Heart left ventricle (tissue), 16 donors: ENCODE data around the gene CALR3. TPM values are rescaled to one million over a fixed set of nuclear protein-coding genes. Genes with fewer than 3 reads are reported as not detected.

Source experiments
- ATAC-seq, 4 donors: fragments of 200-7000 bp; cut with Tn5 transposase; one replicate each; pipeline ENCODE4 v1.9.1; 2020 to 2022; ENCODE audit warnings: moderate library complexity in 4 of 4, mild to moderate bottlenecking in 3 of 4, moderate number of reproducible peaks in 1 of 4
- DNase-seq, 5 donors: peaks; one replicate each; pipeline ENCODE4 v3.0.0-alpha.2; 2020
- H3K27ac ChIP-seq, 12 donors: fragments of 200-600 bp; sonication (generic) in 4 of 12; one replicate each; pipeline versions ENCODE4 v1.5.0 to v1.8.0; 2016 to 2022; ENCODE audit warnings: mild to moderate bottlenecking in 2 of 12
- H3K27me3 ChIP-seq, 9 donors: fragments of 200-600 bp; sonication (generic) in 2 of 9; one replicate each; pipeline versions ENCODE4 v1.5.1 to v1.8.0; 2016 to 2022; ENCODE audit warnings: mild to moderate bottlenecking in 3 of 9
- H3K36me3 ChIP-seq, 9 donors: fragments of 200-600 bp; sonication (generic) in 2 of 9; one replicate each; pipeline versions ENCODE4 v1.5.0 to v1.8.0; 2018 to 2022; ENCODE audit warnings: mild to moderate bottlenecking in 2 of 9
- H3K4me1 ChIP-seq, 12 donors: fragments of 200-600 bp; sonication (generic) in 4 of 12; one replicate each; pipeline versions ENCODE4 v1.5.0 to v1.8.0; 2016 to 2022; ENCODE audit warnings: mild to moderate bottlenecking in 3 of 12
- H3K4me3 ChIP-seq, 12 donors: fragments of 200-600 bp; sonication (generic) in 4 of 12; one replicate each; pipeline versions ENCODE4 v1.5.0 to v1.8.0; 2017 to 2022; ENCODE audit warnings: mild to moderate bottlenecking in 9 of 12, moderate library complexity in 4 of 12
- H3K9me3 ChIP-seq, 12 donors: fragments of 200-600 bp; sonication (generic) in 4 of 12; one replicate each; pipeline versions ENCODE4 v1.5.0 to v1.8.0; 2016 to 2022; ENCODE audit warnings: mild to moderate bottlenecking in 1 of 12
- POLR2A ChIP-seq, 2 donors: fragments of 450-650 bp; IDR thresholded peaks; one replicate each; pipeline ENCODE4 v1.6.1; 2017; ENCODE audit warnings: antibody characterized with exemption in 2 of 2, mild to moderate bottlenecking in 2 of 2, moderate library complexity in 2 of 2
- WGBS, 4 donors: extraction: QIAGEN DNeasy Blood & Tissue Kit in 2 of 4; methylation state at CpG; one replicate each; pipeline versions ENCODE4 v1.1.5 to v1.1.7; 2013 to 2018; 5-methylcytosine and 5-hydroxymethylcytosine counted together
- intact Hi-C, 10 donors: fragments of 100-400 bp; cut with DNase I; formaldehyde crosslinking; loops; one replicate each; pipeline versions ENCODE4 v1.11.1 to v1.14.2; 2022
- polyA plus RNA-seq, 2 donors: library from polyadenylated mRNA; stranded (reverse); fragments of 200-250 nt; gene quantifications; one replicate each; pipeline ENCODE4 v1.2.3, GENCODE V29; 2013
- total RNA-seq, 9 donors: library from RNA; depleted of rRNA in 2 of 9; stranded (reverse); fragments of >200 nt in 2 of 9; fragmentation: NEBNext Ultra II Directional in 3 of 9; extraction: Animal tissue kit (Norgen Biotek cat#: 25700) in 3 of 9; gene quantifications; one replicate each; pipeline versions ENCODE4 v1.1.0 to v1.2.4, GENCODE V29; 2016 to 2023
- TF ChIP-seq, protein P1 (sequence below), 12 donors: fragments of 200-600 bp; sonication (generic) in 4 of 12; IDR thresholded peaks; one replicate each; pipeline versions ENCODE4 v1.5.0 to v1.8.0; 2018 to 2022; ENCODE audit warnings: antibody characterized with exemption in 12 of 12, mild to moderate bottlenecking in 5 of 12
- donor health status: ischemic (EF 13 %, LVEDD 7.1; RV severe dilation, severe dysfunction).
- donor health status: healthy with polysubstance abuse.
- donor health status: DM: no; HTN: yes; CAD: no.
- donor health status: DM: no; HTN: no; CAD: no.
- donor health status: ischemic (EF 25% LVEDD 6.9; RV normal size, moderate dysfunction).
- donor health status: ischemic (EF 25% LVEDD 5.7; RV mildly dilated, moderate dysfunction).
- donor health status: healthy.
- donor health status: DM: yes; HTN: yes; CAD: no.
- donor health status: ischemic (EF 35%, LVEDD 5.7; RV mildly dilated, moderate dysfunction).
- donor health status: nonischemic (EF 11% LVEDD 7.7; RV severe dilation, severe dysfunction).
- donor health status: DM: yes; HTN: yes; CAD: no.
- donor health status: PGD.
- donor health status: ischemic (EF 29% LVEDD 5.4; RV normal size, mild dysfunction).
- donor health status: nonischemic (EF 23%, LVEDD 6.1; RV moderate dilation, normal function).

Gene CALR3
- total and polyA plus RNA-seq, 11 donors: not detected

DNA sequence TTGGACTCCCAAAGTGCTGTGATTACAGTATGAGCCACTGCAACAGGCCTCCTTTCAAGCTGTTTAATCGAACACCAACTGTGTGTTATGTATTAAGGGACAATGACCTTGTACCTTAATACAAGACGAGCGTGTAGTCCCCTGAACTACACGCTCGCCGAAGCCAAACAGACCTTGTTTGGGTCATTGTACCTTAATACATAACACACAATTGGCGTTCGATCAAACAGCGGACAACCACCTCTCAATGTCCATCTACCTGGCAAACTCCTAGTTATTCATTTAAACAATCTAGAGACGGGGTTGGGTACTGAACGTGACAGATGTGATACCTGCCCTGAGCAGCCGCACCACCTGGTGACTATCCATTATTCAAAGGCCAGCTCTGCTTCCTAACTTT is 45.0 kb upstream of the CALR3 start:
- Histone ChIP-seq H3K27ac (peak overlapping the region in 1 of 12 donors; percentile 95), H3K36me3 (peaks cover 0 to 44% (median 27%) of the 10 kb centered on the region in 9 donors), H3K4me3 (peak overlapping the region in 9 of 12 donors; percentile 71 to 100 (median 94)), H3K9me3 (no peaks in the 10 kb centered on the region), H3K27me3 (no peaks in the 10 kb centered on the region), H3K4me1 (peaks cover 6 to 56% (median 33%) of the 10 kb centered on the region in 12 donors)
- TF ChIP-seq, protein P1, sequence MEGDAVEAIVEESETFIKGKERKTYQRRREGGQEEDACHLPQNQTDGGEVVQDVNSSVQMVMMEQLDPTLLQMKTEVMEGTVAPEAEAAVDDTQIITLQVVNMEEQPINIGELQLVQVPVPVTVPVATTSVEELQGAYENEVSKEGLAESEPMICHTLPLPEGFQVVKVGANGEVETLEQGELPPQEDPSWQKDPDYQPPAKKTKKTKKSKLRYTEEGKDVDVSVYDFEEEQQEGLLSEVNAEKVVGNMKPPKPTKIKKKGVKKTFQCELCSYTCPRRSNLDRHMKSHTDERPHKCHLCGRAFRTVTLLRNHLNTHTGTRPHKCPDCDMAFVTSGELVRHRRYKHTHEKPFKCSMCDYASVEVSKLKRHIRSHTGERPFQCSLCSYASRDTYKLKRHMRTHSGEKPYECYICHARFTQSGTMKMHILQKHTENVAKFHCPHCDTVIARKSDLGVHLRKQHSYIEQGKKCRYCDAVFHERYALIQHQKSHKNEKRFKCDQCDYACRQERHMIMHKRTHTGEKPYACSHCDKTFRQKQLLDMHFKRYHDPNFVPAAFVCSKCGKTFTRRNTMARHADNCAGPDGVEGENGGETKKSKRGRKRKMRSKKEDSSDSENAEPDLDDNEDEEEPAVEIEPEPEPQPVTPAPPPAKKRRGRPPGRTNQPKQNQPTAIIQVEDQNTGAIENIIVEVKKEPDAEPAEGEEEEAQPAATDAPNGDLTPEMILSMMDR (IDR thresholded peaks at IDR 0.05): no peak
- TF ChIP-seq POLR2A (IDR thresholded peaks at IDR 0.05): no peak
- 81 to 84% (median 83%) methylated on average over 12 of the region's 12 CpGs for WGBS, 4 donors
- DNase-seq (no peak), ATAC-seq (no peak)
- intact Hi-C loops: loop anchor here in 2 of 10 donors (5.0 kb wide), 2 partner anchors 44 to 46 kb away; partner anchors contain the start of genes C19orf44 (in 1 of the 2) and CALR3 (in 1 of the 2)

DNA sequence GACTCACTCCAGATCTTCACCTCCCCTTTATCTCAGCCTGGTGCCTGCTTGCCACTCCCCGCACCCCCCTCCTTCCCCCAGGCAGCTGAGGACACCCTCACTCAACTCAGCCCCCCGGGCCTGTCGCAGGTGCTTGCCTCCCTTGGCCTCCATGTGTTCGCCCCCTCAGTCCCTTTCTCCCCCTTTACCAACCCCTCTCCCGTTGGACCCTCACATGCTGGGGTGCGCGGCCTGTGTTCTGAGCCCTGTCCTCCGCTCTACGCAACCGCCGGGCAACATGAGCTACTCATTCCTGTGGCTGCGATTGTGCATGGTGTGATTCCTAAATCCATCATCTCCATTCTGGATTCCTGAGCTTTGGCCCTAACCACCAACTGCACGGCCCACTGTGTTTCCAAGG is 41.1 kb upstream of the CALR3 start:
- TF ChIP-seq, protein P1 (IDR thresholded peaks at IDR 0.05): no peak
- no peak for TF ChIP-seq POLR2A (IDR thresholded peaks at IDR 0.05)
- Histone ChIP-seq H3K36me3 (peaks cover 0 to 82% (median 66%) of the 10 kb centered on the region in 9 donors), H3K4me1 (peaks cover 6 to 42% (median 20%) of the 10 kb centered on the region in 12 donors), H3K4me3 (no peak overlapping the region), H3K27ac (no peak overlapping the region), H3K9me3 (no peaks in the 10 kb centered on the region), H3K27me3 (no peaks in the 10 kb centered on the region)
- WGBS, 4 donors: 91 to 93% (median 91%) methylated on average over 13 of the region's 13 CpGs
- DNase-seq: no peak
- intact Hi-C loops: no loop called here
- ATAC-seq: no peak

DNA sequence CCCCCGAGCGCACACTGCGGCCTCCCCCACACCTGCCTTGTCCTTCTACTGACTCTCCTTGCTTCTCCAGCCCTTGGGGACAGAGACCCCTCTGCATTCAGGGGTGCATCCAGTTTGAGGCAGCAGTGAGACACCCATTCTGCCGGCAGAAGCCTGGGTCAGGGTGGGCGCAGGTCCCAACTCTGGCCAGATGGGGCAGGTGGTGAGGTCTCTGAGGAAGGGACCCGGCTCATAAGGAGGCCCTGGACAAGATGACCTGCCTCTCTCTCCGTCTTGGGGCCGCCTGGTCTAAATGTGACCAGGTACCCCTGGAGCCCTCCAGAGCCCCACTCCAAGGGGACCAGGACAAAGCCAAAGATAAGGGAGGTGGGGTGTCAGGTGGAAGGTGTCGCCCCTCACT is 40.2 kb upstream of the CALR3 start:
- Histone ChIP-seq H3K4me1 (peaks cover 2 to 34% (median 15%) of the 10 kb centered on the region in 12 donors), H3K4me3 (no peak overlapping the region), H3K36me3 (peaks cover 3 to 92% (median 75%) of the 10 kb centered on the region in 9 donors), H3K27ac (no peak overlapping the region), H3K9me3 (no peaks in the 10 kb centered on the region), H3K27me3 (no peaks in the 10 kb centered on the region)
- DNase-seq (no peak), ATAC-seq (no peak)
- TF ChIP-seq, protein P1 (IDR thresholded peaks at IDR 0.05): no peak
- TF ChIP-seq POLR2A (IDR thresholded peaks at IDR 0.05): no peak
- intact Hi-C loops: no loop called here
- WGBS, 4 donors: 90 to 94% (median 92%) methylated on average over 7 to 9 of the region's 9 CpGs

DNA sequence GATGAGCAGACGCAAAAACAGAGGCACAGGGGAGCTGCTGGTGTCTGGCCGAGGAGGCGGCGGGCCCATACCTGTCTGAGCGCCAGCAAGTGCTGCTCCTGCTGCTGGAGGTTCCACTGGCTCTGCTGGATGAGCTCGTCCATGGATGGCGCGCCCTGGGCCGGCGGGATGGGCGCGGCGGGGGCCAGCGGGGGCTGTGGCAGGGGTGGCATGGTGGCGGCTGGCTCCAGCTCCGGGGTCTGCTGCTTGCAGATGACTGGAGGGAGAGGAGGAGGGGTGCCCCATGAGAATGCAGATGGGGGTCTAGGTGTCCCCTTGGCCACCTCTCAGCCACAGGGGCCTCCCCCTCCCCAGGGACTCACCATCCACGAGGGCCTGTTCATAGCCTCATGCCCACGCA is 39.4 kb upstream of the CALR3 start:
- ATAC-seq (peak in 1 of 4 donors; percentile 5), DNase-seq (no peak)
- Histone ChIP-seq H3K4me3 (no peak overlapping the region), H3K4me1 (peaks cover 0 to 26% (median 8%) of the 10 kb centered on the region in 12 donors), H3K36me3 (peaks cover 3 to 96% (median 80%) of the 10 kb centered on the region in 9 donors), H3K27me3 (no peaks in the 10 kb centered on the region), H3K27ac (no peak overlapping the region), H3K9me3 (no peaks in the 10 kb centered on the region)
- intact Hi-C loops: no loop called here
- 92 to 96% (median 94%) methylated on average over 18 of the region's 18 CpGs for WGBS, 4 donors
- TF ChIP-seq POLR2A (IDR thresholded peaks at IDR 0.05): no peak
- TF ChIP-seq, protein P1 (IDR thresholded peaks at IDR 0.05): no peak
